Measurements from ENCODE around the gene LRIG2. TPM values are rescaled to one million over a fixed set of nuclear protein-coding genes. Genes with fewer than 3 reads are reported as not detected.
"Not testable (repeated sequence)": the region's sequence is repeated elsewhere in the genome, so short reads cannot be mapped to it uniquely, and the experiment has no call there.

LRIG2 gene
- total RNA-seq, 1 donor from 2014 or later = 9.5 TPM

DNA sequence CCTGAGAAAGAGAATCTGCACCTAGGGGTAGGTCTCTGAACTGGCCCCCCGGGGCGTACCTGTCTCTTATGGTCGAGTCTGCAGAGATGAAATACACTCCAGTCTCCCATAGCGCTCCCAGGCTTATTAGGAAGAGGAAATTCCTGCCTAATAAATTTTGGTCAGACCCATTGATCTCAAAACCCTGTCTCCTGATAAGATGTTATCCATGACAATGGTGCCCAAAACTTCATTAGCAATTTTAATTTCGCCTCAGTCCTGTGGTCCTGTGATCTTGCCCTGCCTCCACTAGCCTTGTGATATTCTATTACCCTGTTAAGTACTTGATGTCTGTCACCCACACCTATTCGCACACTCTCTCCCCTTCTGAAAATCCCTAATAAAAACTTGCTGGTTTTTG, 85.7 kb downstream of the LRIG2 start:
- DNase-seq (ENCODE audit: low read depth, low spot score) = not testable (repeated sequence)

DNA sequence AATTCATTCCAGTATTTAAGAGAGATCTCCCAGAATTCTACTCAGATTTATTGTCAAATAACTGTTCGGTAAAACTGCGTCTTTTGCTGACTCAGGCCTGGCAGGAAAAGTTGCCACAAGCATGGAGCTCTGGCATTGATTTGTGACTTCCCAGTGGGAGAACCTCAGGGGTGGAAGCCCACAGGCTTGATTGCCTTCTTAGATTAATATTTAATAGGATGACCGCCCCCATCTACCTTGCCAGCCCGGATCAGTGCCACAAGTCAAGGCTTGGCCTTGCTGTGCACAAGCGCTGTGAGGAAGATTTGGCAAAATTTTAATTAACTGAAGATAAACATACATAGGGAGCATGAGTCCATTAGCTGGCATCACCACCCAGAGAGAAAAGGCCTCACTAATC, 93.5 kb downstream of the LRIG2 start:
- no peak for DNase-seq (ENCODE audit: low read depth, low spot score)

DNA sequence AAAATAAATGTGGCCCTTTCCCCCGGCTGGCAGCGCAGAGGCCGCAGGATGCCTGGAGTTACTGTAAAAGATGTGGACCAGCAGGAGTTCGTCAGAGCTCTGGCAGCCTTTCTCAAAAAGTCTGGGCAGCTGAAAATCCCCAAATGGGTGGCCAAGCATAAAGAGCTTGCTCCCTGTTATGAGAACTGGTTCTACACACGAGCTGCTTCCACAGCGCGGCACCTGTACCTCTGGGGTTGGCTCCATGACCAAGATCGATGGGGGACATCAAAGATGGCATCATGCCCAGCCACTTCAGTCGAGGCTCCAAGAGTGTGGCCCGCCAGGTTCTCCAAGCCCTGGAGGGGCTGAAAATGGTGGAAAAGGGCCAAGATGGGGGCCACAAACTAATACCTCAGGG, 95.9 kb downstream of the LRIG2 start:
- no peak for DNase-seq (ENCODE audit: low read depth, low spot score)

DNA sequence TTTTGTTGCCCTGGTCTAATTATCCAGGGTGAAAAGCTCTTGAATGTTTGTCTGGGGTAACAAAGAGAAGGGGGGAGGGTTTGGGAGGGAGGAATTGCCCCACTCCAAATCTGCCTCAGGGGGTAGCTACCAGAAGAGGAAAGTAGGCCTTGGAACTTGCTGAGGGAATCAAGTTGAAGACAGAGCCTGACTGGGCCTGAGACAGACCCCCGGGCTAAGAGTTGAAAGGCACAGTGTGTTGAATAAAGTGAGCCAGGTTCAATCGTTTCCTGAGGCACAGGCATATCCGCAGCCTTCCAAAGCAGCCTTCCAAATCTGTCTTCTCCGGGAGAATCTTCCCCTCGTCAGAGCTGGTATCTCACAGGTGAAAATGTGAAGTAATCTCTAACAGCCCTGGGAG, 96.6 kb downstream of the LRIG2 start:
- DNase-seq (ENCODE audit: low read depth, low spot score) = no peak

DNA sequence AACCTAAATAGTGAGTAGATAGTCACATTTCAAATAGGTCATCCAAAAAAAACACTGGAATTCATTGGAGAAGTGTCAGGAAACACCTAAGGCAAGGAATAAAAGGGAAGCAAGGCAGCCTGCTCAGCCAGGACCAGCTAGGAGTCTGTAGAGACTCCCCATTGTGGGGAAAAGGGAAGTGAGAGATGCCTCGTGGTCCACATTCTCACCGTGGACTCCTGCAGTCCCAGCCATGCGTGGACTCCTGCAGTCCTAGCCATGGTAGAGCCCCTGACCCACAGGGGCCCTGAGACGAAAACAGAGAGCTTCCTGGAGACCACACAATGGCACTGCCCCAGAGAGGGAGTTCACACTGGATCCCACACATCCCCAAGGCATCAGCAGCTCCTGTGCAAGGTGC, 97.5 kb downstream of the LRIG2 start:
- no peak for DNase-seq (ENCODE audit: low read depth, low spot score)

DNA sequence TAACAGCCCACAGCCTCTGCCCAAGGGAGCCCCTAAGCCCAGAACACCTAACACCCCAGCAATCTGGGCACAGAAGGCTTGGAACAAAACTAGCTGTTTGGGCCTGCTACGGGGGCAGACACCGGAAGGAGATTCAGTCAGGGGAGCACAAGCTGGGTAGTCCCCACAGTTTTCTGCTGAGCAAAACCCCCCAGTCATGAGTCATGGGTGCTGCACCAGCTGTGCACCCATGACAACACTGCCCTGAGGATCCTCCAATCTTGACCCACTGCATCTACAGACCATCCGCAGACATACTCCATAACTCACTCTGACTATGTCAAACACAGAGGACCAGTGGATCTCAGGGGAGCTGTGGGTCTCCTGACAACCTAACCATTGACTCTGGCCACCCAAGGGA, 105.1 kb downstream of the LRIG2 start:
- no peak for DNase-seq (ENCODE audit: low read depth, low spot score)

DNA sequence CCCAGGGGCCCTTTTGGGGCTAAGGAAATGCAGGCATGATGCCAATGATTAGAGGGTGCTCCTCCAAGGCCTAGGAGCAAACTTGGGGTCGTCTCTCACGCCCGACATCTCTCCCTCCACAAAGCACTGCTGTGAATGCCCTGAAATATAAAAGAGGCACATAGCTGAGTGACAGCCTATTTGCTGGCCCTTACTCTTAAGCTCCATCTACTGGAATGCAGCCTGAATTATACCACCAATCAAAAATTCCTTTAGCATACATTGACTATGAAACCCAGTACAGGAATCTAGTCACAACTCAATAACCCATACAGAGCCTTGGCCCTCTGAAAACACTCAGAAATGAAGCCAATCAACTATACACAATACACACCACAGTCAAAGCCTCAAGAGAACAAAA, 105.5 kb downstream of the LRIG2 start:
- DNase-seq (ENCODE audit: low read depth, low spot score) = no peak

Other genes with a start within 250 kb of the LRIG2 start
- 144 and 164 TPM in 2 replicates for gene SLC16A1, start 117.0 kb upstream of the LRIG2 start, total RNA-seq

Measured in pulmonary artery endothelial cell (primary cell).